GM10248 (cell line): Measurements from ENCODE around the gene SYNE1.

Source experiments
- CTCF ChIA-PET: fragments of 300-600 bp; sonication (Branson Sonifier 250); formaldehyde crosslinking; extraction: SDS; loops from one replicate; lab custom pipeline; 2021; ENCODE audit warnings: antibody characterized with exemption; lab: Yijun Ruan, JAX
- POLR2A ChIA-PET: fragments of 350-650 bp; sonication (Branson Sonifier 250); formaldehyde crosslinking; extraction: SDS; loops from one replicate; lab custom pipeline; 2020; ENCODE audit warnings: antibody characterized with exemption; lab: Yijun Ruan, JAX
- DNase-seq: peaks from one replicate; pipeline ENCODE4 v3.0.0; 2012; ENCODE audit errors: extremely low spot score
- TF ChIP-seq, protein P1 (sequence below): IDR thresholded peaks from 2 replicates; pipeline ENCODE4 v1.5.1; 2012; ENCODE audit warnings: mild to moderate bottlenecking, low read depth; ENCODE audit errors: extremely low read depth, missing control alignments, control extremely low read depth

The SYNE1 gene

GRCh38 chr6:152290693-152291092 is 346.5 kb downstream of the SYNE1 start:
- ChIA-PET POLR2A (no interaction called here), CTCF (interaction anchor here (2.1 to 2.7 kb wide), 3 partner anchors 9 to 48 kb away, joined by 7 to 23 read pairs (median 7); no protein-coding TSS in a partner anchor)
- no peak for DNase-seq
- TF ChIP-seq, protein P1, sequence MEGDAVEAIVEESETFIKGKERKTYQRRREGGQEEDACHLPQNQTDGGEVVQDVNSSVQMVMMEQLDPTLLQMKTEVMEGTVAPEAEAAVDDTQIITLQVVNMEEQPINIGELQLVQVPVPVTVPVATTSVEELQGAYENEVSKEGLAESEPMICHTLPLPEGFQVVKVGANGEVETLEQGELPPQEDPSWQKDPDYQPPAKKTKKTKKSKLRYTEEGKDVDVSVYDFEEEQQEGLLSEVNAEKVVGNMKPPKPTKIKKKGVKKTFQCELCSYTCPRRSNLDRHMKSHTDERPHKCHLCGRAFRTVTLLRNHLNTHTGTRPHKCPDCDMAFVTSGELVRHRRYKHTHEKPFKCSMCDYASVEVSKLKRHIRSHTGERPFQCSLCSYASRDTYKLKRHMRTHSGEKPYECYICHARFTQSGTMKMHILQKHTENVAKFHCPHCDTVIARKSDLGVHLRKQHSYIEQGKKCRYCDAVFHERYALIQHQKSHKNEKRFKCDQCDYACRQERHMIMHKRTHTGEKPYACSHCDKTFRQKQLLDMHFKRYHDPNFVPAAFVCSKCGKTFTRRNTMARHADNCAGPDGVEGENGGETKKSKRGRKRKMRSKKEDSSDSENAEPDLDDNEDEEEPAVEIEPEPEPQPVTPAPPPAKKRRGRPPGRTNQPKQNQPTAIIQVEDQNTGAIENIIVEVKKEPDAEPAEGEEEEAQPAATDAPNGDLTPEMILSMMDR: no peak

- POLR2A ChIA-PET: no interaction called here
- TF ChIP-seq, protein P1: no peak
- CTCF ChIA-PET: interaction anchor here (1.0 to 2.0 kb wide), 3 partner anchors 9 to 11 kb away, joined by 4 to 7 read pairs (median 4); no protein-coding TSS in a partner anchor
- no peak for DNase-seq
These were observed 359.3 kb downstream of the SYNE1 start for GRCh38 chr6:152277826-152278329.

GRCh38 chr6:152273638-152274037 is 363.5 kb downstream of the SYNE1 start:
- DNase-seq: no peak
- ChIA-PET CTCF (interaction anchor here (0.9 to 1.4 kb wide), 3 partner anchors 16 to 31 kb away, joined by 3 to 4 read pairs (median 3); no protein-coding TSS in a partner anchor), POLR2A (no interaction called here)
- TF ChIP-seq, protein P1: no peak

DNA sequence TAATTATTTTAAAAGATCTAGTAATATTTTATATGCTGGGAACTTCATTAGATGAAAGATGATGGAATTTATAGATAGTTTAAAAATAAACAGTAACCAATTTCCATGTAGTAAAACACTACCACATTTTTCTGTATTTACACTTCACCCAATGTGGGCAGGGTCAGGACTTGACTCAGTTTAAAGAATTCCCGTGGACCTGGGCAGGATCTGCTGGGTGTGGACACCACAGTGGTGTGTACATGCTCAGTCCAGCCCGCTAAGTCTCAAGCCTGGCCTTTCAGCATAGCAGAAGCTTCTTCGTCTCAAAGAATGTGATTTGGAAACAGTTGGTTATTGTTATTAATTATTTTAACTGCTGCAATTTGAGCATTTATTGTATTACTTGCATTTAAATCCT is 364.2 kb downstream of the SYNE1 start:
- ChIA-PET POLR2A (no interaction called here), CTCF (interaction anchor here (1.1 to 1.4 kb wide), 3 partner anchors 25 to 32 kb away, joined by 3 to 6 read pairs (median 4); no protein-coding TSS in a partner anchor)
- TF ChIP-seq, protein P1: no peak
- no peak for DNase-seq

- ChIA-PET CTCF (interaction anchor here (1.1 to 2.0 kb wide), 3 partner anchors 10 to 29 kb away, joined by 4 to 6 read pairs (median 5); no protein-coding TSS in a partner anchor), POLR2A (no interaction called here)
- TF ChIP-seq, protein P1: no peak
- DNase-seq: no peak
These were observed 364.7 kb downstream of the SYNE1 start for GRCh38 chr6:152272486-152272885.

DNA sequence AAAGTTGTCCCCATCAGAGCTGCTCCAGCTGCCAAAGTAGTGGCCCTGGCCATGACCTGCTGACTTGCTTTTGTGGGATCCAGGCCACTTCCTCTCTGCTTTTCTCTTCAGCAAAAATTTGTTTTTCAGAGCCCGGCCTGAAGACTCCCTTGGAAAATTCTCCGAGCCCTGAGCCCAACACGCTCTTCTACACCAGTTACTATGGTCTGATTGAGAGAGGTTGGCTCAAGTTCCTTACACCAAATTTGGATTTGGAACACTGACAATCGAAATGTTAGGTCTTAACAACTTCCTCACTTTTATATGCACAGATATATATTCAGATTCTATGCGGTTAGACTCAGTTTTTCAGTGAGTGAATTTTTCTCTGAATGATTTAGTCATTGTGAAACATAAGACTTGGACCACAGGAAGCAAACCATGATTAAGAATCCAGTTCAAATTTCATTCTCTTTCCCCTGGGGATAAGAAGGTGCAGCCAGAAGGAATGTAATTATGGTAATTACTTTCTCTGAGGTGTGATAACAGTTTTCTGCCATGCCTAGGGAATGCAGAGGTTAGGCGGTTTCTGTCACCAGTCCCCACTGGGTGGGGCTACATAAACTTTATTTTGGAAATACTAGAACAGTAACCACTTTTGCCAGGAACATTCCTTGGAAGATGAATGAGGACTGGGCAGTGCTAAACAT is 365.2 kb downstream of the SYNE1 start:
- ChIA-PET CTCF (interaction anchor here (0.9 to 2.0 kb wide), 6 partner anchors 10 to 30 kb away, joined by 3 to 6 read pairs (median 4); no protein-coding TSS in a partner anchor), POLR2A (no interaction called here)
- no peak for DNase-seq
- TF ChIP-seq, protein P1: no peak
